GM12878 (cell line): ENCODE measurements around the gene MEGF11. TPM values are rescaled to one million over a fixed set of nuclear protein-coding genes. Genes with fewer than 3 reads are reported as not detected.

ENCODE experiments used
- ATAC-seq: fragments of 200-7000 bp; cut with Tn5 transposase; 3 replicates; pipeline ENCODE4 v1.9.1; 2020; ENCODE audit warnings: mild to moderate bottlenecking, moderate library complexity
- BruUV-seq: library from RNA; stranded (reverse); fragments of 400-500 nt; replicated peaks from 2 replicates; lab custom pipeline; 2021; lab: Mats Ljungman, UMichigan
- CTCF ChIA-PET: fragments of 300-600 bp; sonication (Branson Sonifier 250); formaldehyde crosslinking; extraction: SDS; loops from one replicate; lab custom pipeline; 2021; ENCODE audit warnings: inconsistent platforms; lab: Yijun Ruan, JAX
- POLR2A ChIA-PET: fragments of 350-600 bp; formaldehyde crosslinking; extraction: SDS; loops from one replicate; lab custom pipeline; 2021; ENCODE audit warnings: inconsistent platforms; lab: Charles Lee
- RAD21 ChIA-PET: fragments of 300-600 bp; sonication (Branson Sonifier 250); formaldehyde crosslinking; loops from one replicate; lab custom pipeline; 2023; ENCODE audit warnings: antibody characterized with exemption; ENCODE audit not compliant: unreplicated experiment; lab: Charles Lee
- SMC1A ChIA-PET: fragments of 300-600 bp; sonication (Branson Sonifier 250); formaldehyde crosslinking; loops from one replicate; lab custom pipeline; 2023; ENCODE audit not compliant: unreplicated experiment, uncharacterized antibody; lab: Charles Lee
- DNase-seq: peaks from one replicate; pipeline ENCODE4 v3.0.0-alpha.2; 2011; ENCODE audit warnings: low read depth, low spot score
- FAIRE-seq: peaks from 3 replicates; lab custom pipeline; 2011; peaks lifted over from hg19 to GRCh38; lab: Jason Lieb, UNC
- H2AFZ ChIP-seq: 2 replicates; pipeline ENCODE4 v1.6.0; 2011; ENCODE audit warnings: low read depth, low read length, control low read depth; ENCODE audit not compliant: control insufficient read depth
- H3K27ac ChIP-seq: 2 replicates; pipeline ENCODE4 v1.5.1; 2011; ENCODE audit warnings: control low read depth; ENCODE audit not compliant: control insufficient read depth, insufficient read depth
- H3K27me3 ChIP-seq, 2 experiments: replicated peaks in 1 of 2; 2 replicates each; pipeline versions ENCODE4 v1.6.0 to v1.6.1; 2011; ENCODE audit warnings: low read length in 1 of 2; ENCODE audit not compliant: control insufficient read depth in 2 of 2, insufficient read depth in 2 of 2
- H3K36me3 ChIP-seq, 2 experiments: 2 replicates each; pipeline ENCODE4 v1.5.1; 2011; ENCODE audit warnings: low read length in 1 of 2; ENCODE audit not compliant: control insufficient read depth in 2 of 2, insufficient read depth in 2 of 2
- H3K4me1 ChIP-seq: 2 replicates; pipeline ENCODE4 v1.6.1; 2011; ENCODE audit warnings: mild to moderate bottlenecking, low read length, moderate library complexity, mixed read lengths; ENCODE audit not compliant: control insufficient read depth, insufficient read depth
- H3K4me2 ChIP-seq: 2 replicates; pipeline ENCODE4 v1.6.0; 2011; ENCODE audit warnings: control low read depth; ENCODE audit not compliant: control insufficient read depth, insufficient read depth
- H3K4me3 ChIP-seq: fragments of 200-600 bp; sonication (generic); 2 replicates; pipeline ENCODE4 v1.5.1; 2016
- H3K79me2 ChIP-seq: 2 replicates; pipeline ENCODE4 v1.6.0; 2011; ENCODE audit warnings: low read length; ENCODE audit not compliant: control insufficient read depth, insufficient read depth
- H3K9ac ChIP-seq: 2 replicates; pipeline ENCODE4 v1.8.0; 2011; ENCODE audit warnings: low read length, control low read depth, mixed read lengths; ENCODE audit not compliant: control insufficient read depth, insufficient read depth
- H3K9me3 ChIP-seq: replicated peaks from 3 replicates; pipeline ENCODE4 v1.5.1; 2011; ENCODE audit warnings: mild to moderate bottlenecking, low read length; ENCODE audit not compliant: control insufficient read depth, insufficient read depth
- H4K20me1 ChIP-seq: 2 replicates; pipeline ENCODE4 v1.6.0; 2011; ENCODE audit not compliant: control insufficient read depth, insufficient read depth
- BHLHE40 ChIP-seq, 2 experiments: fragments of 450-650 bp in 1 of 2; IDR thresholded peaks; 2 replicates each; pipeline ENCODE4 v1.6.1; 2011 to 2017; ENCODE audit warnings: low read depth in 2 of 2, borderline replicate concordance in 1 of 2, improper control_type of control experiment in 1 of 2, low read length in 1 of 2, mild to moderate bottlenecking in 1 of 2
- CREM ChIP-seq: IDR thresholded peaks from 2 replicates; pipeline ENCODE4 v1.6.1; 2014; ENCODE audit warnings: antibody characterized with exemption, low read depth
- GATAD2B ChIP-seq: fragments of 450-650 bp; conservative IDR thresholded peaks from 2 replicates; pipeline ENCODE4 v1.6.1; 2017; ENCODE audit warnings: low read depth, mild to moderate bottlenecking, moderate library complexity
- MEF2A ChIP-seq: IDR thresholded peaks from 2 replicates; pipeline ENCODE4 v1.6.1; 2011; ENCODE audit warnings: low read depth, mild to moderate bottlenecking, low read length, moderate library complexity; ENCODE audit not compliant: insufficient read depth
- MEF2B ChIP-seq: fragments of 450-650 bp; IDR thresholded peaks from 2 replicates; pipeline ENCODE4 v1.6.1; 2018; ENCODE audit warnings: mild to moderate bottlenecking, moderate library complexity; ENCODE audit not compliant: partially characterized antibody, poor library complexity, severe bottlenecking
- PAX8 ChIP-seq: fragments of 450-650 bp; IDR thresholded peaks from 2 replicates; pipeline ENCODE4 v1.6.1; 2017; ENCODE audit warnings: mild to moderate bottlenecking, moderate library complexity
- PML ChIP-seq: IDR thresholded peaks from 2 replicates; pipeline ENCODE4 v1.6.1; 2012; ENCODE audit warnings: low read length, inconsistent platforms
- PRDM15 ChIP-seq: fragments of 450-650 bp; formaldehyde crosslinking; IDR thresholded peaks from 2 replicates; pipeline ENCODE4 v1.4.0; 2020; ENCODE audit warnings: mild to moderate bottlenecking, moderate library complexity
- SMC3 ChIP-seq: IDR thresholded peaks from 2 replicates; pipeline ENCODE4 v1.6.1; 2011; ENCODE audit warnings: low read length, improper control_type of control experiment, borderline replicate concordance
- SREBF1 ChIP-seq: IDR thresholded peaks from 2 replicates; pipeline ENCODE4 v1.6.1; 2012; ENCODE audit warnings: mild to moderate bottlenecking, low read length
- SRF ChIP-seq, 2 experiments: IDR thresholded peaks; 2 replicates each; pipeline ENCODE4 v1.6.1; 2011; ENCODE audit warnings: low read depth in 2 of 2, low read length in 2 of 2, mild to moderate bottlenecking in 1 of 2, moderate library complexity in 1 of 2
- TCF7 ChIP-seq: IDR thresholded peaks from 2 replicates; pipeline ENCODE4 v1.6.1; 2014; ENCODE audit warnings: antibody characterized with exemption, borderline replicate concordance
- ZNF274 ChIP-seq: IDR thresholded peaks from one replicate; pipeline ENCODE4 v1.8.0; 2011; ENCODE audit not compliant: insufficient read length, insufficient read depth
- WGBS: methylation state at CpG from one replicate; pipeline ENCODE4 v1.1.6; 2016; ENCODE audit warnings: low lambda C conversion rate; ENCODE audit not compliant: insufficient replicate concordance, insufficient coverage; ENCODE audit errors: missing lambda C conversion rate; 5-methylcytosine and 5-hydroxymethylcytosine counted together
- in situ Hi-C: fragments of 300-500 bp; cut with MboI; formaldehyde crosslinking; loops from 9 replicates; pipeline ENCODE4 v1.14.3; 2018; ENCODE audit warnings: mixed read lengths
- intact Hi-C: fragments of 100-400 bp; cut with micrococcal nuclease; formaldehyde crosslinking; loops from one replicate; pipeline ENCODE4 v1.14.2; 2022; ENCODE audit not compliant: unreplicated experiment
- polyA plus RNA-seq, 11 experiments: library from polyadenylated mRNA; depleted of rRNA in 4 of 11; unstranded in 6 of 11; stranded (reverse) in 5 of 11; fragments of >200 nt; fragmentation: Nextera tagmentation in 4 of 11; fragmentation: Illumina TruSeq in 1 of 11; extraction: Ambion mirVana in 4 of 11; extraction: Trizol in 1 of 11; gene quantifications; 1 replicate in 1 of 11; 2 replicates in 10 of 11; pipeline versions ENCODE4 v1.2.1 to v1.2.3, GENCODE V29; 2011 to 2016; ENCODE audit warnings: inconsistent platforms in 2 of 11, missing spikeins in 2 of 11, low read depth in 1 of 11
- total RNA-seq, 4 experiments: library from RNA; depleted of rRNA in 3 of 4; stranded (reverse); fragments of >200 nt in 3 of 4; fragmentation: Illumina TruSeq in 1 of 4; extraction: Trizol in 1 of 4; gene quantifications; 2 replicates each; pipeline versions ENCODE4 v1.2.1 to v1.2.3, GENCODE V29; 2013 to 2021
- TF ChIP-seq, protein P1 (sequence below): IDR thresholded peaks from 2 replicates; pipeline ENCODE4 v1.6.1; 2012; ENCODE audit warnings: low read depth, low read length, improper control_type of control experiment
- TF ChIP-seq, protein P2 (sequence below): fragments of 450-650 bp; IDR thresholded peaks from 2 replicates; pipeline ENCODE4 v1.6.1; 2018; ENCODE audit warnings: borderline replicate concordance, mild to moderate bottlenecking; ENCODE audit not compliant: partially characterized antibody

Gene MEGF11
- total and polyA plus RNA-seq, 10 of the 15 experiments (the other 5 are each of a cell fraction or from before 2014, with no cell fraction given) = 0.03 to 1.7 (median 0.49) TPM

DNA sequence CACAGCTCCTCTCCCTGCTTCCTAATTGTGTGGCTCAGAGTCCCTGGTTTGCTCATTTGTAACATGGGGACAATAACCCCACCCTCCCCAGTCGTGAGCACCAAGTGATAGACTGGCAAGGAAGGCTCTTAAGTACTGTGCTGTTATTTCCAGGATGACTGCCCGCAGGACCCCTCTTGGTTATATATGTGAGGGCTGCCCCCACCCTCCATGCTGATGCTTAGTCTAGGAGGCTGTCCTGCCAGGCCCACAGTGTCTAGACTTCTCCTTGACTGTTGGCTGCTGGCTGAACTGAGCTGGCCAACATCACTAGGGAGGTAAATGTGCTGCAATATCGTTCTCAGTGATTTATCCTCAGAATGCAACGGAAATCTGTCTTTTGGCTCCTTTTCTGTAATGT, 339.2 kb downstream of the MEGF11 start:
- TF ChIP-seq PAX8 (no peak), SRF (IDR thresholded peaks at IDR 0.05; ENCODE audit: low read depth in 2 of 2, low read length in 2 of 2) (no peak), SMC3 (no peak), BHLHE40 (IDR thresholded peaks at IDR 0.05; ENCODE audit: borderline replicate concordance in 1 of 2, low read depth in 2 of 2, low read length in 1 of 2) (no peak), PML (no peak), SREBF1 (no peak), TCF7 (no peak), MEF2A (no peak), PRDM15 (CRISPR knock-in tag) (no peak), GATAD2B (no peak), MEF2B (no peak), ZNF274 (no peak), CREM (no peak)
- TF ChIP-seq, protein P1, sequence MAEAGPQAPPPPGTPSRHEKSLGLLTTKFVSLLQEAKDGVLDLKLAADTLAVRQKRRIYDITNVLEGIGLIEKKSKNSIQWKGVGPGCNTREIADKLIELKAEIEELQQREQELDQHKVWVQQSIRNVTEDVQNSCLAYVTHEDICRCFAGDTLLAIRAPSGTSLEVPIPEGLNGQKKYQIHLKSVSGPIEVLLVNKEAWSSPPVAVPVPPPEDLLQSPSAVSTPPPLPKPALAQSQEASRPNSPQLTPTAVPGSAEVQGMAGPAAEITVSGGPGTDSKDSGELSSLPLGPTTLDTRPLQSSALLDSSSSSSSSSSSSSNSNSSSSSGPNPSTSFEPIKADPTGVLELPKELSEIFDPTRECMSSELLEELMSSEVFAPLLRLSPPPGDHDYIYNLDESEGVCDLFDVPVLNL = no peak
- TF ChIP-seq, protein P2, sequence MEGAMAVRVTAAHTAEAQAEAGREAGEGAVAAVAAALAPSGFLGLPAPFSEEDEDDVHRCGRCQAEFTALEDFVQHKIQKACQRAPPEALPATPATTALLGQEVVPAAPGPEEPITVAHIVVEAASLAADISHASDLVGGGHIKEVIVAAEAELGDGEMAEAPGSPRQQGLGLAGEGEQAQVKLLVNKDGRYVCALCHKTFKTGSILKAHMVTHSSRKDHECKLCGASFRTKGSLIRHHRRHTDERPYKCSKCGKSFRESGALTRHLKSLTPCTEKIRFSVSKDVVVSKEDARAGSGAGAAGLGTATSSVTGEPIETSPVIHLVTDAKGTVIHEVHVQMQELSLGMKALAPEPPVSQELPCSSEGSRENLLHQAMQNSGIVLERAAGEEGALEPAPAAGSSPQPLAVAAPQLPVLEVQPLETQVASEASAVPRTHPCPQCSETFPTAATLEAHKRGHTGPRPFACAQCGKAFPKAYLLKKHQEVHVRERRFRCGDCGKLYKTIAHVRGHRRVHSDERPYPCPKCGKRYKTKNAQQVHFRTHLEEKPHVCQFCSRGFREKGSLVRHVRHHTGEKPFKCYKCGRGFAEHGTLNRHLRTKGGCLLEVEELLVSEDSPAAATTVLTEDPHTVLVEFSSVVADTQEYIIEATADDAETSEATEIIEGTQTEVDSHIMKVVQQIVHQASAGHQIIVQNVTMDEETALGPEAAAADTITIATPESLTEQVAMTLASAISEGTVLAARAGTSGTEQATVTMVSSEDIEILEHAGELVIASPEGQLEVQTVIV = no peak
- no peak overlapping the region for H2AFZ ChIP-seq
- intact Hi-C loops = no loop called here
- ATAC-seq = no peak
- in situ Hi-C loops = no loop called here
- H3K4me1 ChIP-seq = peaks cover 45% of the 10 kb centered on the region
- SMC1A ChIA-PET = interaction anchor here (1.0 to 6.6 kb wide), 3 partner anchors 11 to 52 kb away, joined by 3 to 70 read pairs (median 65); no protein-coding TSS in a partner anchor
- no TSS peak for BruUV-seq
- no peaks in the 10 kb centered on the region for H4K20me1 ChIP-seq
- H3K27ac ChIP-seq = no peak overlapping the region
- H3K9ac ChIP-seq = no peak overlapping the region
- no peaks in the 10 kb centered on the region for H3K79me2 ChIP-seq
- DNase-seq = no peak
- peaks cover 0 to 3% of the 10 kb centered on the region in 2 experiments; a peak in 2 of 4 replicates for H3K36me3 ChIP-seq
- CTCF ChIA-PET = interaction anchor here (0.5 to 4.5 kb wide), 5 partner anchors 11 to 374 kb away, joined by 3 to 42 read pairs (median 9); no protein-coding TSS in a partner anchor
- no peaks in the 10 kb centered on the region for H3K9me3 ChIP-seq
- no peak for FAIRE-seq
- no peaks in the 10 kb centered on the region for H3K27me3 ChIP-seq
- 92% methylated on average over 4 of the region's 4 CpGs for whole genome bisulfite sequencing
- POLR2A ChIA-PET = interaction anchor here (2.1 kb wide), 1 partner anchor 11 kb away, joined by 9 read pairs; no protein-coding TSS in a partner anchor
- RAD21 ChIA-PET = interaction anchor here (1.3 to 1.8 kb wide), 3 partner anchors 10 to 66 kb away, joined by 4 to 8 read pairs (median 5); no protein-coding TSS in a partner anchor
- no peak overlapping the region for H3K4me3 ChIP-seq
- H3K4me2 ChIP-seq = no peak overlapping the region
